Keratinocyte (primary cell): ENCODE data around the gene AKAP8L. TPM values are rescaled to one million over a fixed set of nuclear protein-coding genes. Genes with fewer than 3 reads are reported as not detected.
"Not testable (repeated sequence)": the region's sequence is repeated elsewhere in the genome, so short reads cannot be mapped to it uniquely, and the experiment has no call there.

Experiments
- DNase-seq: peaks from one replicate; pipeline ENCODE4 v3.0.0-alpha.2; 2011; ENCODE audit warnings: low read depth, missing footprints, low spot score
- FAIRE-seq: peaks from 2 replicates; lab custom pipeline; 2011; peaks lifted over from hg19 to GRCh38; lab: Jason Lieb, UNC
- H2AFZ ChIP-seq: 2 replicates; pipeline ENCODE4 v1.6.0; 2012; ENCODE audit warnings: low read length, control low read depth, inconsistent platforms; ENCODE audit not compliant: control insufficient read depth
- H3K27ac ChIP-seq: 2 replicates; pipeline ENCODE4 v1.5.1; 2011; ENCODE audit warnings: low read length; ENCODE audit not compliant: control insufficient read depth, insufficient read depth
- H3K27me3 ChIP-seq: 3 replicates; pipeline ENCODE4 v1.6.0; 2011; ENCODE audit warnings: low read length; ENCODE audit not compliant: control insufficient read depth, insufficient read depth; ENCODE audit errors: extremely low read depth
- H3K36me3 ChIP-seq, 2 experiments: 2 replicates in 1 of 2; 3 replicates in 1 of 2; pipeline ENCODE4 v1.5.1; 2011; ENCODE audit warnings: low read length in 2 of 2, mild to moderate bottlenecking in 1 of 2; ENCODE audit not compliant: control insufficient read depth in 2 of 2, insufficient read depth in 2 of 2; ENCODE audit errors: extremely low read depth in 1 of 2
- H3K4me1 ChIP-seq: 3 replicates; pipeline ENCODE4 v1.5.1; 2011; ENCODE audit warnings: low read length; ENCODE audit not compliant: control insufficient read depth, insufficient read depth; ENCODE audit errors: extremely low read depth
- H3K4me2 ChIP-seq: 3 replicates; pipeline ENCODE4 v1.6.0; 2011; ENCODE audit warnings: low read depth, low read length; ENCODE audit not compliant: control insufficient read depth, insufficient read depth; ENCODE audit errors: extremely low read depth
- H3K4me3 ChIP-seq, 3 experiments: fragments of 200-600 bp in 1 of 3; sonication (generic) in 1 of 3; 2 replicates in 2 of 3; 3 replicates in 1 of 3; pipeline ENCODE4 v1.5.1; 2011 to 2016; ENCODE audit warnings: low read length in 3 of 3, mild to moderate bottlenecking in 3 of 3, control low read depth in 2 of 3, inconsistent platforms in 1 of 3, low read depth in 1 of 3, mixed read lengths in 1 of 3, mixed run types in 1 of 3, moderate library complexity in 1 of 3; ENCODE audit not compliant: control insufficient read depth in 2 of 3, insufficient read depth in 2 of 3; ENCODE audit errors: extremely low read depth in 1 of 3
- H3K79me2 ChIP-seq: 2 replicates; pipeline ENCODE4 v1.6.0; 2012; ENCODE audit warnings: low read length; ENCODE audit not compliant: control insufficient read depth, insufficient read depth
- H3K9ac ChIP-seq: 3 replicates; pipeline ENCODE4 v1.6.0; 2011; ENCODE audit warnings: low read length; ENCODE audit not compliant: control insufficient read depth, insufficient read depth; ENCODE audit errors: extremely low read depth
- H3K9me1 ChIP-seq: 3 replicates; pipeline ENCODE4 v1.6.0; 2011; ENCODE audit warnings: low read length; ENCODE audit not compliant: control insufficient read depth, insufficient read depth; ENCODE audit errors: extremely low read depth
- H3K9me3 ChIP-seq: 2 replicates; pipeline ENCODE4 v1.5.1; 2012; ENCODE audit warnings: low read depth, low read length; ENCODE audit not compliant: control insufficient read depth
- H4K20me1 ChIP-seq: 3 replicates; pipeline ENCODE4 v1.6.0; 2011; ENCODE audit warnings: low read length; ENCODE audit not compliant: control insufficient read depth, insufficient read depth; ENCODE audit errors: extremely low read depth
- CTCF ChIP-seq, 3 experiments: IDR thresholded peaks in 1 of 3; conservative IDR thresholded peaks in 1 of 3; optimal IDR thresholded peaks in 1 of 3; 2 replicates in 2 of 3; 3 replicates in 1 of 3; pipeline versions ENCODE3 to v1.5.1; 2011; ENCODE audit warnings: low read length in 3 of 3, mild to moderate bottlenecking in 3 of 3, moderate library complexity in 2 of 3, control low read depth in 1 of 3, inconsistent platforms in 1 of 3; ENCODE audit not compliant: insufficient read depth in 2 of 3; ENCODE audit errors: extremely low read depth in 1 of 3
- EZH2 ChIP-seq: IDR thresholded peaks from one replicate; pipeline ENCODE4 v1.6.1; 2012; ENCODE audit warnings: inconsistent platforms, mild to moderate bottlenecking, low read length, moderate library complexity
- dilution Hi-C: fragments of 300-500 bp; cut with MboI; formaldehyde crosslinking; loops from one replicate; pipeline ENCODE4 v1.7.0; 2020; ENCODE audit warnings: low sequenced_read_pairs; ENCODE audit not compliant: extremely low pct_ligation_motif_present
- polyA plus RNA-seq, 5 experiments: library from polyadenylated mRNA; depleted of rRNA in 3 of 5; stranded (reverse) in 3 of 5; stranded (forward) in 1 of 5; unstranded in 1 of 5; fragments of >200 nt; gene quantifications; 1 replicate in 1 of 5; 2 replicates in 3 of 5; 3 replicates in 1 of 5; pipeline versions ENCODE4 v1.2.1 to v1.2.3, GENCODE V29; 2011 to 2012; ENCODE audit warnings: missing spikeins in 2 of 5, low read depth in 1 of 5, low replicate concordance in 1 of 5

The AKAP8L gene
- polyA plus RNA-seq, 1 donor (not counting 4 experiments of a cell fraction or from before 2014, with no cell fraction given) = 48.2 TPM

GRCh38 chr19:15396436-15396835, 22.4 kb downstream of the AKAP8L start:
- Histone ChIP-seq H3K4me2 (no peak overlapping the region), H3K9me3 (no peaks in the 10 kb centered on the region), H3K36me3 (peaks cover 40 to 42% of the 10 kb centered on the region in 2 experiments), H3K9me1 (no peaks in the 10 kb centered on the region), H3K79me2 (peaks cover 16% of the 10 kb centered on the region), H3K27me3 (no peaks in the 10 kb centered on the region), H3K4me1 (no peaks in the 10 kb centered on the region), H3K9ac (no peak overlapping the region), H3K27ac (no peak overlapping the region), H3K4me3 (no peak overlapping the region), H4K20me1 (no peaks in the 10 kb centered on the region), H2AFZ (no peak overlapping the region)
- DNase-seq (no peak), FAIRE-seq (no peak)
- dilution Hi-C loops = no loop called here
- no peak for TF ChIP-seq CTCF (optimal IDR thresholded peaks at IDR 0.05 in 1 of 3, IDR thresholded peaks at IDR 0.05 in 1 of 3, conservative IDR thresholded peaks at IDR 0.05 in 1 of 3; ENCODE audit: extremely low read depth in 1 of 3, insufficient read depth in 2 of 3, low read length in 3 of 3)
- no peak for TF ChIP-seq EZH2

- DNase-seq, H4K20me1 ChIP-seq, H3K27ac ChIP-seq, dilution Hi-C loops, H3K4me2 ChIP-seq, H3K9me3 ChIP-seq, H3K4me1 ChIP-seq, H2AFZ ChIP-seq, H3K27me3 ChIP-seq, H3K4me3 ChIP-seq, FAIRE-seq, H3K9ac ChIP-seq, H3K9me1 ChIP-seq: not testable (repeated sequence)
- peaks cover 18% of the 10 kb centered on the region for H3K79me2 ChIP-seq
- H3K36me3 ChIP-seq = peaks cover 30 to 38% of the 10 kb centered on the region in 2 experiments
Observed at GRCh38 chr19:15395251-15395650, 23.5 kb downstream of the AKAP8L start.

GRCh38 chr19:15394426-15394825, 24.4 kb downstream of the AKAP8L start:
- Histone ChIP-seq H3K79me2 (peaks cover 20% of the 10 kb centered on the region), H3K4me3 (no peak overlapping the region), H4K20me1 (no peaks in the 10 kb centered on the region), H3K36me3 (peaks cover 28 to 34% of the 10 kb centered on the region in 2 experiments), H2AFZ (no peak overlapping the region), H3K27ac (no peak overlapping the region), H3K4me2 (no peak overlapping the region), H3K9me1 (no peaks in the 10 kb centered on the region), H3K27me3 (no peaks in the 10 kb centered on the region), H3K9me3 (no peaks in the 10 kb centered on the region), H3K9ac (no peak overlapping the region), H3K4me1 (no peaks in the 10 kb centered on the region)
- TF ChIP-seq EZH2 (no peak), CTCF (optimal IDR thresholded peaks at IDR 0.05 in 1 of 3, IDR thresholded peaks at IDR 0.05 in 1 of 3, conservative IDR thresholded peaks at IDR 0.05 in 1 of 3; ENCODE audit: extremely low read depth in 1 of 3, insufficient read depth in 2 of 3, low read length in 3 of 3) (no peak)
- FAIRE-seq (no peak), DNase-seq (no peak)
- dilution Hi-C loops = no loop called here
